B cell (primary cell): ENCODE results near the gene C1orf105. TPM values are rescaled to one million over a fixed set of nuclear protein-coding genes. Genes with fewer than 3 reads are reported as not detected.
"Not testable (repeated sequence)": the region's sequence is repeated elsewhere in the genome, so short reads cannot be mapped to it uniquely, and the experiment has no call there.

Source experiments
- ATAC-seq: fragments of 200-7000 bp; cut with Tn5 transposase; one replicate; pipeline ENCODE4 v1.10.0; 2021; ENCODE audit warnings: low read depth, mild to moderate bottlenecking, moderate number of reproducible peaks, moderate library complexity
- CTCF ChIA-PET: fragments of 350-600 bp; sonication (Branson Sonifier 250); formaldehyde crosslinking; loops from one replicate; lab custom pipeline; 2021; ENCODE audit warnings: antibody characterized with exemption, inconsistent platforms; lab: Charles Lee
- POLR2A ChIA-PET: fragments of 350-600 bp; sonication (Branson Sonifier 250); formaldehyde crosslinking; loops from one replicate; lab custom pipeline; 2021; ENCODE audit warnings: antibody characterized with exemption; lab: Charles Lee
- DNase-seq: peaks from one replicate; pipeline ENCODE4 v3.0.0; 2013
- H2AFZ ChIP-seq: 2 replicates; pipeline ENCODE4 v1.6.1; 2012; ENCODE audit warnings: mild to moderate bottlenecking, low read depth, low read length; ENCODE audit not compliant: insufficient read depth, poor library complexity, severe bottlenecking
- H3K27ac ChIP-seq, 2 donors: 1 replicate in 1 of 2; 2 replicates in 1 of 2; pipeline ENCODE4 v1.5.1; 2012 to 2013; ENCODE audit warnings: low read length in 2 of 2, mild to moderate bottlenecking in 2 of 2, moderate library complexity in 1 of 2
- H3K27me3 ChIP-seq, 4 experiments: fragments of 200-600 bp in 1 of 4; sonication (generic) in 1 of 4; replicated peaks in 1 of 4; 1 replicate in 2 of 4; 2 replicates in 2 of 4; pipeline versions ENCODE4 v1.6.1 to v1.7.0; 2013 to 2016; ENCODE audit warnings: low read length in 3 of 4, mild to moderate bottlenecking in 2 of 4, mixed read lengths in 1 of 4, moderate library complexity in 1 of 4; ENCODE audit not compliant: insufficient read depth in 4 of 4, control insufficient read depth in 3 of 4; ENCODE audit errors: control extremely low read depth in 1 of 4
- H3K36me3 ChIP-seq, 2 experiments: replicated peaks in 1 of 2; 1 replicate in 1 of 2; 2 replicates in 1 of 2; pipeline versions ENCODE4 v1.6.1 to v1.7.1; 2013; ENCODE audit warnings: low read length in 1 of 2; ENCODE audit not compliant: insufficient read depth in 2 of 2, control insufficient read depth in 1 of 2; ENCODE audit errors: control extremely low read depth in 1 of 2, extremely low read depth in 1 of 2
- H3K4me1 ChIP-seq, 2 donors: fragments of 200-600 bp in 1 of 2; sonication (generic) in 1 of 2; 1 replicate in 1 of 2; 2 replicates in 1 of 2; pipeline versions ENCODE4 v1.5.1 to v1.6.1; 2013 to 2017; ENCODE audit warnings: low read length in 2 of 2; ENCODE audit not compliant: control insufficient read depth in 2 of 2, insufficient read depth in 2 of 2
- H3K4me2 ChIP-seq: replicated peaks from 2 replicates; pipeline ENCODE3; 2012; ENCODE audit warnings: mild to moderate bottlenecking, low read depth, low read length; ENCODE audit not compliant: poor library complexity, severe bottlenecking
- H3K4me3 ChIP-seq, 5 experiments: fragments of 200-600 bp in 1 of 5; sonication (generic) in 1 of 5; 1 replicate in 3 of 5; 2 replicates in 2 of 5; pipeline versions ENCODE4 v1.5.1 to v1.7.0; 2011 to 2016; ENCODE audit warnings: low read length in 4 of 5, mild to moderate bottlenecking in 4 of 5, low read depth in 2 of 5, control low read depth in 1 of 5, moderate library complexity in 1 of 5; ENCODE audit not compliant: insufficient read depth in 1 of 5; ENCODE audit errors: control extremely low read depth in 1 of 5, extremely low read depth in 1 of 5
- H3K79me2 ChIP-seq: fragments of 200-600 bp; sonication (generic); one replicate; pipeline ENCODE4 v1.6.0; 2016; ENCODE audit warnings: low read length; ENCODE audit not compliant: control insufficient read depth, insufficient read depth
- H3K9ac ChIP-seq: fragments of 200-600 bp; sonication (generic); 2 replicates; pipeline ENCODE4 v1.6.1; 2017; ENCODE audit warnings: mild to moderate bottlenecking, low read length, moderate library complexity
- H3K9me3 ChIP-seq, 3 donors: one replicate each; pipeline versions ENCODE4 v1.6.1 to v1.7.1; 2013; ENCODE audit warnings: low read length in 2 of 3; ENCODE audit not compliant: control insufficient read depth in 2 of 3, insufficient read depth in 1 of 3; ENCODE audit errors: control extremely low read depth in 1 of 3
- H4K20me1 ChIP-seq: 2 replicates; pipeline ENCODE4 v1.6.0; 2012; ENCODE audit warnings: mild to moderate bottlenecking, low read length; ENCODE audit not compliant: insufficient read depth, control insufficient read depth, poor library complexity, severe bottlenecking
- H3K27ac Mint-ChIP-seq: one replicate; pipeline ENCODE4 v1.8.0; 2021; ENCODE audit warnings: mixed read lengths
- H3K27me3 Mint-ChIP-seq: one replicate; pipeline ENCODE4 v1.8.0; 2021; ENCODE audit warnings: mixed read lengths
- H3K4me1 Mint-ChIP-seq: one replicate; pipeline ENCODE4 v1.8.0; 2021; ENCODE audit warnings: mixed read lengths
- H3K4me3 Mint-ChIP-seq: one replicate; pipeline ENCODE4 v1.8.0; 2021; ENCODE audit warnings: mixed read lengths
- H3K9me3 Mint-ChIP-seq: one replicate; pipeline ENCODE4 v1.8.0; 2022; ENCODE audit warnings: mixed read lengths; ENCODE audit not compliant: insufficient read depth
- CTCF ChIP-seq: fragments of 200-600 bp; IDR thresholded peaks from one replicate; pipeline ENCODE4 v1.8.0; 2022; ENCODE audit warnings: antibody characterized with exemption, mild to moderate bottlenecking
- EZH2 ChIP-seq: IDR thresholded peaks from 2 replicates; pipeline ENCODE4 v1.6.1; 2012; ENCODE audit warnings: borderline replicate concordance, low read depth, mild to moderate bottlenecking, moderate library complexity, low read length; ENCODE audit not compliant: insufficient read depth, poor library complexity, severe bottlenecking
- WGBS: methylation state at CpG from one replicate; pipeline ENCODE4 v1.1.5; 2013; ENCODE audit warnings: missing lambda C conversion rate; ENCODE audit not compliant: insufficient coverage; 5-methylcytosine and 5-hydroxymethylcytosine counted together
- intact Hi-C: fragments of 100-400 bp; cut with micrococcal nuclease; formaldehyde crosslinking; loops from one replicate; pipeline ENCODE4 v1.10.0; 2022
- polyA minus RNA-seq: library from RNA; depleted of rRNA, polyadenylated mRNA; stranded (reverse); fragments of >200 nt; gene quantifications from 2 replicates; pipeline ENCODE4 v1.2.3, GENCODE V29; 2012
- polyA plus RNA-seq: library from polyadenylated mRNA; depleted of rRNA; stranded (reverse); fragments of >200 nt; gene quantifications from 2 replicates; pipeline ENCODE4 v1.2.3, GENCODE V29; 2012
- total RNA-seq, 2 donors: library from RNA; stranded (reverse); fragments of 120-200 nt in 1 of 2; gene quantifications; 1 replicate in 1 of 2; 2 replicates in 1 of 2; pipeline versions ENCODE4 v1.2.3 to v1.2.4, GENCODE V29; 2013 to 2022

The C1orf105 gene
- total RNA-seq (not detected in 2 replicates), polyA plus RNA-seq (not detected in 2 replicates), polyA minus RNA-seq (not detected in 2 replicates)
- total RNA-seq (2013), result 2.4 TPM

- TF ChIP-seq EZH2 (no peak), CTCF (no peak)
- Histone ChIP-seq H3K4me2 (no peak within 1 kb of the TSS), H3K79me2 (no peaks in the 10 kb centered on the region), H3K36me3 (no peaks in the 10 kb centered on the region), H3K9ac (no peak within 1 kb of the TSS), H3K9me3 (no peaks in the 10 kb centered on the region), H3K4me3 (no peak within 1 kb of the TSS), H3K4me1 (no peaks in the 10 kb centered on the region), H3K27me3 (no peaks in the 10 kb centered on the region), H2AFZ (no peak within 1 kb of the TSS), H4K20me1 (no peaks in the 10 kb centered on the region), H3K27ac (no peak within 1 kb of the TSS)
- H3K4me1 Mint-ChIP-seq, result no peaks in the 10 kb centered on the region
- no peak within 1 kb of the TSS for H3K27ac Mint-ChIP-seq
- H3K4me3 Mint-ChIP-seq, result no peak within 1 kb of the TSS
- whole genome bisulfite sequencing, result no CpG with 5 or more reads among the region's 1 CpG
- no peak for ATAC-seq
- ChIA-PET POLR2A (no interaction called here), CTCF (interaction anchor here (1.6 kb wide), 1 partner anchor 418 kb away, joined by 8 read pairs; no protein-coding TSS in a partner anchor)
- no peaks in the 10 kb centered on the region for H3K9me3 Mint-ChIP-seq
- DNase-seq, result no peak
- intact Hi-C loops, result no loop called here
- H3K27me3 Mint-ChIP-seq, result no peaks in the 10 kb centered on the region
Measured at GRCh38 chr1:172420385-172420784, at the start of gene C1orf105. C1orf105 (plus strand) TSS chr1:172420685; CDS start chr1:172420886, 201 bp downstream.

- Mint-ChIP-seq H3K4me1 (peaks cover 15% of the 10 kb centered on the region), H3K9me3 (peaks cover 10% of the 10 kb centered on the region)
- H4K20me1 ChIP-seq, H3K4me3 Mint-ChIP-seq, H3K27me3 Mint-ChIP-seq, H3K27ac Mint-ChIP-seq, DNase-seq, H3K4me2 ChIP-seq, POLR2A ChIA-PET, H3K27me3 ChIP-seq, H3K4me1 ChIP-seq, H3K27ac ChIP-seq, H3K4me3 ChIP-seq, ATAC-seq, intact Hi-C loops, H3K36me3 ChIP-seq, H2AFZ ChIP-seq, H3K9ac ChIP-seq, H3K79me2 ChIP-seq: not testable (repeated sequence)
- CTCF ChIA-PET, result interaction anchor here (0.8 to 2.1 kb wide), 3 partner anchors 10 to 218 kb away, joined by 3 to 5 read pairs (median 5); no protein-coding TSS in a partner anchor
- peaks cover 0 to 19% (median 2%) of the 10 kb centered on the region in 3 donors for H3K9me3 ChIP-seq
- whole genome bisulfite sequencing, result no CpG with 5 or more reads among the region's 3 CpGs
Measured at GRCh38 chr1:172371646-172372045, 48.8 kb upstream of the C1orf105 start.
